ENCODE results near the gene MYCBP. TPM values are rescaled to one million over a fixed set of nuclear protein-coding genes. Genes with fewer than 3 reads are reported as not detected.
"Not testable (repeated sequence)": the region's sequence is repeated elsewhere in the genome, so short reads cannot be mapped to it uniquely, and the experiment has no call there.

Gene MYCBP
- total and polyA plus RNA-seq, 8 donors: 2.2 to 111 (median 13.8) TPM

- H3K36me3 ChIP-seq: peaks cover 18 to 40% (median 31%) of the 10 kb centered on the region in 4 donors
- WGBS, 5 donors: 0 to 1% (median 0%) methylated on average over 31 to 51 of the region's 51 CpGs
- H3K4me3 ChIP-seq: peak overlapping the region; percentile 88 to 98 (median 91)
- H3K27me3 ChIP-seq: no peaks in the 10 kb centered on the region
- H3K27ac ChIP-seq: peak overlapping the region; percentile 91 to 95 (median 95)
- peak; percentile 4 to 33 (median 30) for TF ChIP-seq POLR2AphosphoS5 (IDR thresholded peaks at IDR 0.05)
- TF ChIP-seq EP300 (IDR thresholded peaks at IDR 0.05): no peak
- intact Hi-C loops (cut with DNase I; ENCODE audit: low total_unique reads): no loop called here
- peaks cover 26 to 67% (median 53%) of the 10 kb centered on the region in 4 donors for H3K4me1 ChIP-seq
- peak; percentile 76 to 84 for DNase-seq
- no peaks in the 10 kb centered on the region for H3K9me3 ChIP-seq
Measured at GRCh38 chr1:38858833-38859560, 14.2 kb downstream of the MYCBP start.

- DNase-seq: no peak
- Histone ChIP-seq H3K9me3 (no peaks in the 10 kb centered on the region), H3K36me3 (peaks cover 29 to 90% (median 83%) of the 10 kb centered on the region in 4 donors), H3K27me3 (no peaks in the 10 kb centered on the region), H3K4me1 (peaks cover 10 to 20% (median 17%) of the 10 kb centered on the region in 4 donors), H3K4me3 (no peak overlapping the region), H3K27ac (no peak overlapping the region)
- TF ChIP-seq POLR2A (IDR thresholded peaks at IDR 0.05) (no peak), POLR2AphosphoS5 (IDR thresholded peaks at IDR 0.05) (no peak), CTCF (IDR thresholded peaks at IDR 0.05) (no peak), EP300 (IDR thresholded peaks at IDR 0.05) (no peak)
- WGBS, 5 donors: 72 to 83% (median 74%) methylated on average over 4 of the region's 4 CpGs
- intact Hi-C loops (cut with DNase I; ENCODE audit: low total_unique reads): no loop called here
Measured at GRCh38 chr1:38852780-38853179, 20.4 kb downstream of the MYCBP start.

- no peak for DNase-seq
- H3K4me1 ChIP-seq: peaks cover 0 to 8% (median 0%) of the 10 kb centered on the region in 4 donors
- TF ChIP-seq POLR2A (IDR thresholded peaks at IDR 0.05) (no peak), POLR2AphosphoS5 (IDR thresholded peaks at IDR 0.05) (no peak), CTCF (IDR thresholded peaks at IDR 0.05) (no peak), EP300 (IDR thresholded peaks at IDR 0.05) (no peak)
- no peaks in the 10 kb centered on the region for H3K9me3 ChIP-seq
- H3K4me3 ChIP-seq: no peak overlapping the region
- intact Hi-C loops (cut with DNase I; ENCODE audit: low total_unique reads): no loop called here
- WGBS, 5 donors: 64 to 89% (median 79%) methylated on average over 1 of the region's 1 CpG
- H3K36me3 ChIP-seq: peaks cover 33 to 100% (median 98%) of the 10 kb centered on the region in 4 donors
- H3K27me3 ChIP-seq: no peaks in the 10 kb centered on the region
- H3K27ac ChIP-seq: peak overlapping the region in 1 of 5 donors; percentile 32
Measured at GRCh38 chr1:38848071-38848470, 25.1 kb downstream of the MYCBP start.

- H3K27me3 ChIP-seq: no peaks in the 10 kb centered on the region
- H3K27ac ChIP-seq: no peak overlapping the region
- peaks cover 33 to 100% (median 100%) of the 10 kb centered on the region in 4 donors for H3K36me3 ChIP-seq
- peaks cover 0 to 15% (median 7%) of the 10 kb centered on the region in 4 donors for H3K4me1 ChIP-seq
- H3K9me3 ChIP-seq: no peaks in the 10 kb centered on the region
- intact Hi-C loops (cut with DNase I; ENCODE audit: low total_unique reads): no loop called here
- no peak for DNase-seq
- TF ChIP-seq POLR2AphosphoS5 (IDR thresholded peaks at IDR 0.05): no peak
- TF ChIP-seq CTCF (IDR thresholded peaks at IDR 0.05): no peak
- no peak for TF ChIP-seq POLR2A (IDR thresholded peaks at IDR 0.05)
- no peak for TF ChIP-seq EP300 (IDR thresholded peaks at IDR 0.05)
- no peak overlapping the region for H3K4me3 ChIP-seq
- 73 to 95% (median 92%) methylated on average over 3 of the region's 3 CpGs for WGBS, 5 donors
Measured at GRCh38 chr1:38846210-38846609, 26.9 kb downstream of the MYCBP start.

GRCh38 chr1:38845088-38845487 lies 28.1 kb downstream of the MYCBP start:
- H3K27ac ChIP-seq; DNase-seq; intact Hi-C loops (cut with DNase I; ENCODE audit: low total_unique reads); H3K4me3 ChIP-seq; H3K9me3 ChIP-seq; H3K27me3 ChIP-seq: not testable (repeated sequence)
- 93 to 98% (median 98%) methylated on average over 3 of the region's 3 CpGs for WGBS, 5 donors
- peaks cover 24 to 100% (median 98%) of the 10 kb centered on the region in 4 donors for H3K36me3 ChIP-seq
- H3K4me1 ChIP-seq: peaks cover 0 to 25% (median 7%) of the 10 kb centered on the region in 4 donors
